HUDEP-2 (cell line): ENCODE measurements around the gene SEMA4G.

Experiments
- DNase-seq, 76 experiments: peaks; one replicate each; lab custom pipeline; 2025; ENCODE audit not compliant: unreplicated experiment in 76 of 76; lab: John Stamatoyannopoulos, UW

Gene SEMA4G, protein sequence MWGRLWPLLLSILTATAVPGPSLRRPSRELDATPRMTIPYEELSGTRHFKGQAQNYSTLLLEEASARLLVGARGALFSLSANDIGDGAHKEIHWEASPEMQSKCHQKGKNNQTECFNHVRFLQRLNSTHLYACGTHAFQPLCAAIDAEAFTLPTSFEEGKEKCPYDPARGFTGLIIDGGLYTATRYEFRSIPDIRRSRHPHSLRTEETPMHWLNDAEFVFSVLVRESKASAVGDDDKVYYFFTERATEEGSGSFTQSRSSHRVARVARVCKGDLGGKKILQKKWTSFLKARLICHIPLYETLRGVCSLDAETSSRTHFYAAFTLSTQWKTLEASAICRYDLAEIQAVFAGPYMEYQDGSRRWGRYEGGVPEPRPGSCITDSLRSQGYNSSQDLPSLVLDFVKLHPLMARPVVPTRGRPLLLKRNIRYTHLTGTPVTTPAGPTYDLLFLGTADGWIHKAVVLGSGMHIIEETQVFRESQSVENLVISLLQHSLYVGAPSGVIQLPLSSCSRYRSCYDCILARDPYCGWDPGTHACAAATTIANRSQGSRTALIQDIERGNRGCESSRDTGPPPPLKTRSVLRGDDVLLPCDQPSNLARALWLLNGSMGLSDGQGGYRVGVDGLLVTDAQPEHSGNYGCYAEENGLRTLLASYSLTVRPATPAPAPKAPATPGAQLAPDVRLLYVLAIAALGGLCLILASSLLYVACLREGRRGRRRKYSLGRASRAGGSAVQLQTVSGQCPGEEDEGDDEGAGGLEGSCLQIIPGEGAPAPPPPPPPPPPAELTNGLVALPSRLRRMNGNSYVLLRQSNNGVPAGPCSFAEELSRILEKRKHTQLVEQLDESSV

DNA sequence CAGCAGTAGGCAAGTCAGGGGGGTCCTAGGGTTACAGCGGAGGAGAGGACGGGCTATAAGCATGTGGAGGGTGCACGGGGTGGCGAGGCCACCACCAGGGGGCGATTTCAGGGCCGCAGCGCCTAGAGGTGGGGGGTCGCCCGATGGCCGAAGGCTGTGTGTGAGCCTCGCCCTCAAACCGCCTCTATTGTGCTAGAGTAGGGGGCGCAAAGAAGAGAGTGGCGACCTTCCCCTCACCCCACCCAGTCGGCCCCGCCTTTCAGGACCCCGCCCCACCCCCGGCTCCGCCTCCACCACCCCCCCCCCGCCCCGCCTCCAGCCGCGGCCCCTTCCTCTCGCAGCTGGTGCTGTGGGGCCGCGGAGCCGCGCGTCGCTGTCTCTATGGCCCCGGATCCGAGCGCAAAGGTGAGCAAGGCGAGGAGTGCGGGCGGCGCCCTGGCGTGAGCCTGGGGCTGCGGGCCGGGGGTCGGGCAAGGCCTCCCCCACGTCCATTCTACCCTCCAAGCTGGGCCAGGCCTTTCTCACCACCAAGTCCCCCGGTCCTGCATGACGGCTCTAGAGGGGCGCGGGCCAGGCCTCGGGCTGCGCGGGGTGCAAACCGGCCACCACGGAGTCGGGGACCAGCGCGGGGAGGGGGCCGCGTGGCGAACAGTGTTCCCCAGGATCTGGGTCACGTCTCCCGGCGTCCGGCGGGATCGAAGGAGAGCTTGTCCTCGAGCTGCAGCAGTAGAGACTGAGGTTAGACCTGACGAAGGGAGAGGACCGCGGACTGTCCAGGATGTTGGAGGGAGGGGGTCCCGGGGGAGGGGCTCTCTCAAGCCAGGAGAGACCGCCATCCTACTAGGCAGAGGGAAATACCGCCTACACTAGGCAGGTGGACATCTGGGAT is at the start of gene SEMA4G:
Gene SEMA4G, plus strand, starts transcription at position 318 of the 889 bp plus-strand sequence. CDS start 3,409 bp downstream, outside the sequence.
- DNase-seq = peak in 22 of 76 experiments; percentile 7 to 44 (median 16)

GRCh38 chr10:100923580-100923979 is 45.7 kb upstream of the SEMA4G start:
- no peak for DNase-seq

DNA sequence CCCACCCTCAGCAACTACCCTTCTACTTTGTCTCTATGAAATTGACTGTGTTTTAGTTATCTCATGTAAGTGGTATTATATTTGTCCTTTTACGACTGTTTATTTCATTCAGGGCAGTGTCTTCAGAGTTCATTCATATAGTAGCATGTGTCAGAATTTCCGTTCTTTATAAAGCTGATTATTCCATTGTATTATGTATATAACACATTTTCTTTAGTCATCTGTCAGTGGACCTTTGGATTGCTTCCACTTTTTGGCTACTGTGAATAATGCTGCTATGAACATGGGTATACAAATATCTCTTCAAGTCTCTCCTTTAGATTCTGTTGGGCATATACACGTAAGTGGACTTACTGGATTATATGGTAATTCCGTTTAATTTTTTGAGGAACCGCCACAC is 42.0 kb upstream of the SEMA4G start:
- DNase-seq = no peak

- DNase-seq = no peak
Observed at GRCh38 chr10:100928039-100928438, 41.3 kb upstream of the SEMA4G start.

DNA sequence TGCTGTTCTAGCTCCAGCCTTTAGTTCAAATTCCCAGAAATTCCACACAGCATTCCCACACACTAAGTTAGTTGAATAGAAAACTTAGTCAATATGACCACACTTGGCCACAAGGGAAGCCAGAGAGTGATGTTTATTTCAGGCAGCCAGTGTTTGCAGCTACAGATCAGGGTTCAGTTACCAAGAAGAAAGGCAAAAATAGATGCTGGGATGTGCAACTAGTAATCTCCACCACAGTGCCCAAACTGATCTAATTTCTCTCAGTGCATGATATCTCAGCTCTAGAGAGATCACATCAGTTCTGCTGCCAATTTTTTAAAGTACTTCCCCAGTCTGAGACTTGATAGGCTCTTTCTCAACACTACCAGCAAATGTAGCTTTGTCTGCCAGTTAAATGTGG is 38.9 kb upstream of the SEMA4G start:
- DNase-seq = no peak

GRCh38 chr10:100934084-100934659 is 35.1 kb upstream of the SEMA4G start:
- DNase-seq = peak in 2 of 76 experiments; percentile 7 to 17

GRCh38 chr10:100939763-100940344 is 29.4 kb upstream of the SEMA4G start:
- DNase-seq = no peak

DNA sequence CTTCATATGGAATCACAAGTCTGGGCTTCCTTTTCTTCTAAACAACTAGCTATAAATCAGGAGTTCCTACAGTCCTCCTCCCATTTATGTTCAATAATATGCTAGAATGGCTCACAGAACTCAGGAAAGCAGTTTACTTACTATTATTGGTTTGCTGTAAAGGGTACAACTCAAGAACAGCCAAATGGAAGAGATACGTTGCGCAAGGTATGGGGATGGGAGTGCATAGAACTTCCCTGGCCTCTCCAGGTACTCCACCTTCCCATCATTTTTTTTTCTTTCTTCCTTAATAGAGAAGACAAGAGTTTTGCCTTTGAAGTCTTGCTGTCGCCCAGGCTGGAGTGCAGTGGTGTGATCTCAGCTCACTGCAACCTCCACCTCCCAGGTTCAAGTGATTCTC is 27.1 kb upstream of the SEMA4G start:
- DNase-seq = no peak

DNA sequence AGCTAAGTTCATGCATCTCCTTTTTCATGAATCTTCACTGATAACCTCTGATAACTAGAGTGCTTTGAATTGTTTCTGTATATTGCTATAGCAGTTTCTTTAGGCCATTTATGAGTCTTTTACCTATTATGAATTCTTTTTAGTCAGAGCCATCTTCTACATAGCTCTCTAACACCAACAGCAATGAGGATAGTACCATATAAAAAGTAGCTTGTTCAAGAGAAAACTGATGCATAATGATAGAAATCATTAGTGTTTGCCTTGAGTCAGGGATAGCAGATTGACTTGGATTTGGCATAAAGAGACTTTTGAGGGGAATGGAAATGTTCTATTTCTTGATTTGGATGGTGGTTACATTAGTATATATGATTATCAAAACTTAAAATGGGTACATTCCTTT is 25.8 kb upstream of the SEMA4G start:
- DNase-seq = no peak

- no peak for DNase-seq
Observed at GRCh38 chr10:100945754-100946153, 23.6 kb upstream of the SEMA4G start.

- no peak for DNase-seq
Observed at GRCh38 chr10:100948916-100949315, 20.4 kb upstream of the SEMA4G start.

DNA sequence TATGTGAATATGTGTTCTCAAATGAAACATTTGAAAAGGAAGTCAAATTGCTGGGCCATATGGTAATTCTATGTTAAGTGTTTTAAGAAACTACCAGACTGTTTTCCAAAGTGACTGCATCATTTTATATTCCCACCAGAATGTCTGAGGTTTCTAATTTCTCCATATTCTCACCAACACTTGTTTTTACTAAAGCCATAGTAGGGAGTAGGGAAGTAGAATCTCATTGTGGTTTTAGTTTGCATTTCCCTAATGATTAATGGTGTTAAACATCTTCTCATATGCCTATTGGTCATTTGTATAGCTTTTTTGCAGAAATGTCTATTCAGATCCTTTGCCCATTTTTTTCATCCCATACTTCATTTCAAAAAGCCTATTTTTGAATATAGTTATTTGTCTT is 9.1 kb upstream of the SEMA4G start:
- no peak for DNase-seq

GRCh38 chr10:100962351-100963080 is 6.8 kb upstream of the SEMA4G start:
- no peak for DNase-seq

- DNase-seq = no peak
Observed at GRCh38 chr10:100963826-100964225, 5.5 kb upstream of the SEMA4G start.

GRCh38 chr10:100965820-100966219 is 3.5 kb upstream of the SEMA4G start:
- DNase-seq = no peak

DNA sequence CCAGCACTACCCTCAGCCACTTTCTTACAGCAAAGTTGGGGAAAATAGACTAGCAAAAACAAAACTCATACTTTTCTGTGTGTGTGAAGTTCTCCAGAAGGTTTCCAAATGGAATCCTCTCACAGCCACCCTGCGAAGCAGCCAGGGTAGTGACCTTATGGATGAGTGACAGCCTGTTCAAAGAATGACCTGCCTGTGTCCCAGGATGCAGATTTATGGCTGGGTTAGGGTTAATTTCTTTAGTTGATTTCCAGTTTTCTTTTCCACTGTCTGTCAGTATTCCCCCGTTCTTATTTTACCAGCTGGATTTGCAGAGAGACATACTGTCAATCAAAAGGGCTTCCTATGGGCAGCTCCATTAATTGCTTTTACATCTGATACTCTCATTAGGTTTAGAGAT is 2.4 kb upstream of the SEMA4G start:
- no peak for DNase-seq

DNA sequence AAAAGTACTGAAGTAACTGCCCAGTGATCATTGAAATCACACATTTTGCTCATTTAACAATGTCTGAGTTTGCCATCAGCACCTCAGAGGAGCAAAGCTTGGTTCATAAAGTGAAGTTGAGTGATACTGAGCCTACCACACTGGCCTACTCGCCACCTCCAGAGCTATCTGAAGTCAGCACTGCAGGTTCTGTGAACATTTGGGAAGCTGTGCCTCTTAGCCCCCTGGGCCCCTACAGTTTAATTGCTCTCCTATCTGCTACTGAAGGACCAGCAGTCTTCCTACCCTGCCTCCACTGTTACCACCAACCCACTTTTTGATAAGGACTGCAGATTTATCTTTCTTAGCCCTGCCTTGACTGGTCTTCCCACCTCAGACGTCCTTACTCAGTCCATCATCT is 2.0 kb upstream of the SEMA4G start:
- no peak for DNase-seq

GRCh38 chr10:100968062-100968736 is 1.1 kb upstream of the SEMA4G start:
- DNase-seq = no peak

DNA sequence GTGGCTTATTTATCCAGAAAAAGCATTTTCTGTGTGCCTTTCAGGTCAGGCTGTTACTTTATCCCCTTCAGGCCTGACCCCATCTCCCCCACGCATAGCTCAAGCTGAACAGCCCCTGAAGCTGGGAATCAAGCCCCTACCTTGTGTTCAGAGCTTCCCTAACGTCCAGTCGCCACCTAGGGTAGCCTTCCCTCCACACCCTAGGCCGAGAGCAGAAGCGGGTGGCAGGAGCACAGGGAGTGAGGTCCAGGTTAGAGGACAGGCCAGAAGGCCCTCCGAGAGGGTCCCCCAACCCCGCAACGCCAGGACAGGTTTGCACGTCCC is 479 bp upstream of the SEMA4G start:
- DNase-seq = no peak
